Uterus (tissue), 4 donors: ENCODE data around the gene ADRA2A. TPM values are rescaled to one million over a fixed set of nuclear protein-coding genes. Genes with fewer than 3 reads are reported as not detected.

Experiments
- DNase-seq, 2 donors: peaks; one replicate each; pipeline ENCODE4 v3.0.0-alpha.2; 2019 to 2020
- H3K27ac ChIP-seq, 2 donors: fragments of 200-600 bp; sonication (generic); 1 replicate in 1 of 2; 2 replicates in 1 of 2; pipeline ENCODE4 v1.5.1; 2016 to 2018
- H3K27me3 ChIP-seq, 2 donors: fragments of 200-600 bp; sonication (generic); one replicate each; pipeline ENCODE4 v1.5.1; 2018 to 2019; ENCODE audit warnings: control low read depth in 1 of 2
- H3K36me3 ChIP-seq, 2 donors: fragments of 200-600 bp; sonication (generic); one replicate each; pipeline ENCODE4 v1.5.1; 2019; ENCODE audit warnings: control low read depth in 1 of 2
- H3K4me1 ChIP-seq, 2 donors: fragments of 200-600 bp; sonication (generic); one replicate each; pipeline ENCODE4 v1.5.1; 2018 to 2019; ENCODE audit warnings: control low read depth in 1 of 2
- H3K4me3 ChIP-seq, 2 donors: fragments of 200-600 bp; sonication (generic); 1 replicate in 1 of 2; 2 replicates in 1 of 2; pipeline ENCODE4 v1.5.1; 2018 to 2019; ENCODE audit warnings: mild to moderate bottlenecking in 1 of 2
- H3K9me3 ChIP-seq, 2 donors: fragments of 200-600 bp; sonication (generic); one replicate each; pipeline ENCODE4 v1.5.1; 2019; ENCODE audit warnings: control low read depth in 1 of 2
- CTCF ChIP-seq, 4 experiments: fragments of 200-600 bp in 2 of 4; fragments of 450-650 bp in 2 of 4; sonication (generic) in 2 of 4; IDR thresholded peaks; one replicate each; pipeline ENCODE4 v1.5.1; 2016 to 2019; ENCODE audit warnings: antibody characterized with exemption in 4 of 4, mild to moderate bottlenecking in 2 of 4, moderate library complexity in 1 of 4
- POLR2A ChIP-seq, 2 donors: fragments of 450-650 bp; IDR thresholded peaks; one replicate each; pipeline ENCODE4 v1.6.1; 2016; ENCODE audit warnings: antibody characterized with exemption in 2 of 2, mild to moderate bottlenecking in 1 of 2, moderate library complexity in 1 of 2
- intact Hi-C: fragments of 100-400 bp; cut with DNase I; formaldehyde crosslinking; loops from one replicate; pipeline ENCODE4 v1.15.1; 2023; ENCODE audit warnings: low total_unique reads
- total RNA-seq, 4 donors: library from RNA; depleted of rRNA in 3 of 4; stranded (reverse); fragments of >200 nt in 3 of 4; gene quantifications; one replicate each; pipeline versions ENCODE4 v1.1.0 to v1.2.4, GENCODE V29; 2014 to 2023
- donor health status: DM: yes; HTN: yes; CAD: no.

ADRA2A gene
- total RNA-seq, 4 donors from 2014 or later, result 0.26 to 4.9 (median 2.7) TPM

GRCh38 chr10:111098679-111099437 lies 22.0 kb downstream of the ADRA2A start:
- Histone ChIP-seq H3K27ac (no peak overlapping the region), H3K9me3 (no peaks in the 10 kb centered on the region), H3K4me3 (no peak overlapping the region), H3K4me1 (no peaks in the 10 kb centered on the region), H3K27me3 (no peaks in the 10 kb centered on the region), H3K36me3 (no peaks in the 10 kb centered on the region)
- no peak for DNase-seq
- TF ChIP-seq POLR2A (IDR thresholded peaks at IDR 0.05), result no peak
- TF ChIP-seq CTCF (IDR thresholded peaks at IDR 0.05), result no peak
- intact Hi-C loops, result no loop called here

GRCh38 chr10:111100198-111100597 lies 23.4 kb downstream of the ADRA2A start:
- Histone ChIP-seq H3K27me3 (no peaks in the 10 kb centered on the region), H3K9me3 (no peaks in the 10 kb centered on the region), H3K4me1 (no peaks in the 10 kb centered on the region), H3K4me3 (no peak overlapping the region), H3K36me3 (no peaks in the 10 kb centered on the region), H3K27ac (no peak overlapping the region)
- DNase-seq, result no peak
- intact Hi-C loops, result no loop called here
- no peak for TF ChIP-seq CTCF (IDR thresholded peaks at IDR 0.05)
- no peak for TF ChIP-seq POLR2A (IDR thresholded peaks at IDR 0.05)

- H3K36me3 ChIP-seq, result no peaks in the 10 kb centered on the region
- H3K4me1 ChIP-seq, result no peaks in the 10 kb centered on the region
- H3K27ac ChIP-seq, result no peak overlapping the region
- no peak overlapping the region for H3K4me3 ChIP-seq
- TF ChIP-seq CTCF (IDR thresholded peaks at IDR 0.05) (no peak), POLR2A (IDR thresholded peaks at IDR 0.05) (no peak)
- no peaks in the 10 kb centered on the region for H3K9me3 ChIP-seq
- intact Hi-C loops, result no loop called here
- no peaks in the 10 kb centered on the region for H3K27me3 ChIP-seq
- DNase-seq, result no peak
Measured at GRCh38 chr10:111101796-111102195, 25.0 kb downstream of the ADRA2A start.

- Histone ChIP-seq H3K36me3 (no peaks in the 10 kb centered on the region), H3K4me1 (no peaks in the 10 kb centered on the region), H3K4me3 (no peak overlapping the region), H3K27me3 (no peaks in the 10 kb centered on the region), H3K9me3 (no peaks in the 10 kb centered on the region), H3K27ac (no peak overlapping the region)
- intact Hi-C loops, result no loop called here
- TF ChIP-seq POLR2A (IDR thresholded peaks at IDR 0.05) (no peak), CTCF (IDR thresholded peaks at IDR 0.05) (no peak)
- DNase-seq, result no peak
Measured at GRCh38 chr10:111102359-111102837, 25.6 kb downstream of the ADRA2A start.

- H3K9me3 ChIP-seq, result no peaks in the 10 kb centered on the region
- no peaks in the 10 kb centered on the region for H3K36me3 ChIP-seq
- H3K4me3 ChIP-seq, result no peak overlapping the region
- no peaks in the 10 kb centered on the region for H3K27me3 ChIP-seq
- no peak overlapping the region for H3K27ac ChIP-seq
- no peak for DNase-seq
- TF ChIP-seq CTCF (IDR thresholded peaks at IDR 0.05) (no peak), POLR2A (IDR thresholded peaks at IDR 0.05) (no peak)
- intact Hi-C loops, result no loop called here
- H3K4me1 ChIP-seq, result no peaks in the 10 kb centered on the region
Measured at GRCh38 chr10:111103196-111103840, 26.5 kb downstream of the ADRA2A start.
